HCT116 (cell line): ENCODE results near the gene MRFAP1. TPM values are rescaled to one million over a fixed set of nuclear protein-coding genes. Genes with fewer than 3 reads are reported as not detected.

Source experiments
- ATAC-seq: fragments of 200-7000 bp; cut with Tn5 transposase; 2 replicates; pipeline ENCODE4 v1.9.1; 2020; ENCODE audit warnings: mild to moderate bottlenecking, moderate library complexity
- BruUV-seq: library from RNA; stranded (reverse); fragments of 400-500 nt; replicated peaks from 2 replicates; lab custom pipeline; 2021; lab: Mats Ljungman, UMichigan
- CTCF ChIA-PET: fragments of 300-600 bp; sonication (Branson Sonifier 250); formaldehyde crosslinking; loops from one replicate; lab custom pipeline; 2021; ENCODE audit warnings: antibody characterized with exemption; lab: Charles Lee
- POLR2A ChIA-PET: fragments of 300-600, 350-600 bp; sonication (Branson Sonifier 250); formaldehyde crosslinking; loops from one replicate; lab custom pipeline; 2021; ENCODE audit warnings: antibody characterized with exemption; lab: Charles Lee
- RAD21 ChIA-PET, 2 experiments: fragments of 300-600 bp; sonication (Branson Sonifier 250); formaldehyde crosslinking; loops; one replicate each; lab custom pipeline; 2023; ENCODE audit warnings: low total read pairs in 2 of 2; ENCODE audit not compliant: uncharacterized antibody in 2 of 2, unreplicated experiment in 2 of 2, low non-redundant PET in 1 of 2; lab: Charles Lee
- DNase-seq: peaks from one replicate; pipeline ENCODE4 v3.0.0-alpha.2; 2010; ENCODE audit warnings: low read depth, low spot score
- H2AFZ ChIP-seq: fragments of 200-600 bp; shearing (Covaris generic), sonication (generic); 2 replicates; pipeline ENCODE4 v1.6.1; 2017; ENCODE audit warnings: low read depth, mixed run types, mixed read lengths, antibody characterized with exemption, low read length; ENCODE audit not compliant: poor library complexity, severe bottlenecking
- H3K27ac ChIP-seq: 2 replicates; pipeline ENCODE4 v1.5.1; 2012; ENCODE audit warnings: low read depth, low read length
- H3K27me3 ChIP-seq: fragments of 200-600 bp; sonication (generic); 2 replicates; pipeline ENCODE4 v1.6.1; 2016; ENCODE audit warnings: mixed run types, low read length, mixed read lengths; ENCODE audit not compliant: insufficient read depth
- H3K36me3 ChIP-seq, 2 experiments: fragments of 200-500 bp in 1 of 2; fragments of 200-600 bp in 1 of 2; sonication (Bioruptor generic) in 1 of 2; sonication (generic) in 1 of 2; 2 replicates each; pipeline versions ENCODE4 v1.5.1 to v1.6.1; 2014 to 2016; ENCODE audit warnings: low read length in 2 of 2, inconsistent platforms in 1 of 2, mixed read lengths in 1 of 2, mixed run types in 1 of 2; ENCODE audit not compliant: insufficient read depth in 2 of 2, control insufficient read depth in 1 of 2
- H3K4me1 ChIP-seq, 2 experiments: fragments of 200-600 bp in 1 of 2; sonication (generic) in 1 of 2; 2 replicates each; pipeline versions ENCODE4 v1.5.1 to v1.6.1; 2012 to 2017; ENCODE audit warnings: low read length in 2 of 2, inconsistent platforms in 1 of 2, mild to moderate bottlenecking in 1 of 2, mixed read lengths in 1 of 2, mixed run types in 1 of 2, moderate library complexity in 1 of 2; ENCODE audit not compliant: insufficient read depth in 2 of 2, control insufficient read depth in 1 of 2
- H3K4me2 ChIP-seq: fragments of 200-600 bp; sonication (generic); 2 replicates; pipeline ENCODE4 v1.6.1; 2017; ENCODE audit warnings: mixed run types, low read length, mixed read lengths
- H3K4me3 ChIP-seq, 2 experiments: fragments of 200-600 bp in 1 of 2; sonication (generic) in 1 of 2; replicated peaks in 1 of 2; 2 replicates each; pipeline ENCODE4 v1.5.1; 2011 to 2016; ENCODE audit warnings: low read length in 2 of 2, control low read depth in 1 of 2, low read depth in 1 of 2, mild to moderate bottlenecking in 1 of 2, mixed read lengths in 1 of 2, mixed run types in 1 of 2
- H3K79me2 ChIP-seq: fragments of 200-600 bp; sonication (generic); 2 replicates; pipeline ENCODE4 v1.6.1; 2017; ENCODE audit warnings: mild to moderate bottlenecking, mixed run types, low read length, moderate library complexity, mixed read lengths; ENCODE audit not compliant: insufficient read depth
- H3K9ac ChIP-seq: fragments of 200-600 bp; sonication (generic); 2 replicates; pipeline ENCODE4 v1.6.1; 2016; ENCODE audit warnings: low read length, mixed read lengths
- H3K9me2 ChIP-seq: fragments of 200-600 bp; sonication (generic), shearing (Covaris generic); 2 replicates; pipeline ENCODE4 v1.6.1; 2017; ENCODE audit warnings: mixed run types, mild to moderate bottlenecking, moderate library complexity; ENCODE audit not compliant: insufficient read depth
- H3K9me3 ChIP-seq, 2 experiments: fragments of 200-500 bp in 1 of 2; fragments of 200-600 bp in 1 of 2; sonication (Bioruptor generic) in 1 of 2; sonication (generic) in 1 of 2; 2 replicates each; pipeline ENCODE4 v1.6.1; 2014 to 2017; ENCODE audit warnings: low read length in 2 of 2, mixed read lengths in 2 of 2, inconsistent platforms in 1 of 2, low read depth in 1 of 2, mild to moderate bottlenecking in 1 of 2, mixed run types in 1 of 2, moderate library complexity in 1 of 2; ENCODE audit not compliant: control insufficient read depth in 1 of 2, insufficient read depth in 1 of 2
- H4K20me1 ChIP-seq: fragments of 200-600 bp; sonication (generic), shearing (Covaris generic); 2 replicates; pipeline ENCODE4 v1.6.1; 2017; ENCODE audit warnings: mixed run types, mild to moderate bottlenecking, moderate library complexity; ENCODE audit not compliant: insufficient read depth
- ATF3 ChIP-seq: IDR thresholded peaks from 2 replicates; pipeline ENCODE4 v1.6.1; 2012
- CEBPB ChIP-seq: IDR thresholded peaks from 2 replicates; pipeline ENCODE4 v1.6.1; 2012; ENCODE audit warnings: low read depth
- FOSL1 ChIP-seq: IDR thresholded peaks from 2 replicates; pipeline ENCODE4 v1.6.1; 2012; ENCODE audit warnings: low read depth
- POLR2AphosphoS5 ChIP-seq: IDR thresholded peaks from 2 replicates; pipeline ENCODE4 v1.6.1; 2011; ENCODE audit warnings: mild to moderate bottlenecking, low read depth, low read length, moderate library complexity
- SIN3A ChIP-seq: IDR thresholded peaks from 2 replicates; pipeline ENCODE4 v1.6.1; 2012; ENCODE audit warnings: low read depth
- TCF7L2 ChIP-seq: IDR thresholded peaks from 2 replicates; pipeline ENCODE4 v1.7.0; 2011; ENCODE audit warnings: borderline replicate concordance, inconsistent platforms; ENCODE audit not compliant: insufficient read depth, insufficient read length; ENCODE audit errors: extremely low read depth
- ZFX ChIP-seq: fragments of 450-650 bp; IDR thresholded peaks from 2 replicates; pipeline ENCODE4 v1.6.1; 2017
- intact Hi-C: fragments of 100-400 bp; cut with micrococcal nuclease; formaldehyde crosslinking; loops from 2 replicates; pipeline ENCODE4 v1.10.0; 2022
- total RNA-seq: library from RNA; stranded (reverse); gene quantifications from one replicate; pipeline ENCODE4 v1.2.1, GENCODE V29; 2021; ENCODE audit not compliant: unreplicated experiment

MRFAP1 gene
- total RNA-seq, 1 experiment from 2014 or later: 313 TPM

- H2AFZ ChIP-seq: peak overlapping the region; percentile 8
- H3K27ac ChIP-seq: peak overlapping the region; percentile 94
- ATAC-seq: peak; percentile 73
- no TSS peak for BruUV-seq
- peak overlapping the region; percentile 79 for H3K4me2 ChIP-seq
- intact Hi-C loops: loop anchor here (10.0 kb wide), 1 partner anchor 354 kb away; no protein-coding TSS in a partner anchor
- RAD21 ChIA-PET: no interaction called here
- POLR2A ChIA-PET: interaction anchor here (1.5 to 3.5 kb wide), 2 partner anchors 16 to 49 kb away, joined by 3 to 35 read pairs; partner anchors contain the start of gene MRFAP1
- no peaks in the 10 kb centered on the region for H3K9me3 ChIP-seq
- peak overlapping the region; percentile 34 to 39 for H3K4me3 ChIP-seq
- peaks cover 39 to 57% of the 10 kb centered on the region in 2 experiments for H3K4me1 ChIP-seq
- H3K27me3 ChIP-seq: no peaks in the 10 kb centered on the region
- peak; percentile 75 for DNase-seq
- H3K36me3 ChIP-seq: no peaks in the 10 kb centered on the region
- TF ChIP-seq FOSL1 (no peak), SIN3A (no peak), POLR2AphosphoS5 (peak; percentile 62), ATF3 (no peak), ZFX (0 out of 2 replicates have a peak, but pooled peaks have one; percentile 26), TCF7L2 (peak; percentile 23)
- H3K79me2 ChIP-seq: no peaks in the 10 kb centered on the region
- peak overlapping the region; percentile 60 for H3K9ac ChIP-seq
- no peaks in the 10 kb centered on the region for H3K9me2 ChIP-seq
- no peaks in the 10 kb centered on the region for H4K20me1 ChIP-seq
- CTCF ChIA-PET: interaction anchor here (0.6 to 2.2 kb wide), 4 partner anchors 8 to 185 kb away, joined by 3 to 10 read pairs (median 4); no protein-coding TSS in a partner anchor
These were observed 48.5 kb downstream of the MRFAP1 start for GRCh38 chr4:6688879-6689505.

- Histone ChIP-seq H3K9ac (peak overlapping the region; percentile 60), H3K79me2 (no peaks in the 10 kb centered on the region), H2AFZ (peak overlapping the region; percentile 8), H3K27me3 (no peaks in the 10 kb centered on the region), H4K20me1 (no peaks in the 10 kb centered on the region), H3K27ac (peak overlapping the region; percentile 94), H3K4me1 (peaks cover 39 to 57% of the 10 kb centered on the region in 2 experiments), H3K4me3 (peak overlapping the region; percentile 34 to 39), H3K36me3 (no peaks in the 10 kb centered on the region), H3K9me3 (no peaks in the 10 kb centered on the region), H3K9me2 (no peaks in the 10 kb centered on the region), H3K4me2 (peak overlapping the region; percentile 79)
- DNase-seq: no peak
- ChIA-PET CTCF (interaction anchor here (1.0 to 2.2 kb wide), 3 partner anchors 9 to 184 kb away, joined by 3 to 10 read pairs (median 4); no protein-coding TSS in a partner anchor), RAD21 (no interaction called here), POLR2A (interaction anchor here (1.0 to 3.5 kb wide), 3 partner anchors 16 to 49 kb away, joined by 3 to 35 read pairs (median 3); partner anchors contain the start of gene MRFAP1)
- TF ChIP-seq ZFX (0 out of 2 replicates have a peak, but pooled peaks have one; percentile 15), CEBPB (no peak)
- BruUV-seq: no TSS peak
- peak; percentile 64 for ATAC-seq
- intact Hi-C loops: loop anchor here (10.0 kb wide), 1 partner anchor 355 kb away; no protein-coding TSS in a partner anchor
These were observed 49.0 kb downstream of the MRFAP1 start for GRCh38 chr4:6689506-6689960.

Other genes with a start within 250 kb of the MRFAP1 start
- 32.9 TPM for gene PPP2R2C, start 168.1 kb upstream of the MRFAP1 start, total RNA-seq
- 18.0 TPM for gene MAN2B2, start 65.5 kb upstream of the MRFAP1 start, total RNA-seq
- 4.1 TPM for gene S100P, start 53.2 kb downstream of the MRFAP1 start, total RNA-seq
- gene MRFAP1L1, start 69.2 kb downstream of the MRFAP1 start, total RNA-seq: 43.0 TPM
- gene BLOC1S4, start 75.5 kb downstream of the MRFAP1 start, total RNA-seq: 15.7 TPM
- gene KIAA0232, start 142.0 kb downstream of the MRFAP1 start, total RNA-seq: 18.1 TPM